ENCODE measurements around the gene FBXO33.
A peak's percentile ranks its signal among the peaks of the same experiment; 100 is the strongest.

FBXO33 gene, protein sequence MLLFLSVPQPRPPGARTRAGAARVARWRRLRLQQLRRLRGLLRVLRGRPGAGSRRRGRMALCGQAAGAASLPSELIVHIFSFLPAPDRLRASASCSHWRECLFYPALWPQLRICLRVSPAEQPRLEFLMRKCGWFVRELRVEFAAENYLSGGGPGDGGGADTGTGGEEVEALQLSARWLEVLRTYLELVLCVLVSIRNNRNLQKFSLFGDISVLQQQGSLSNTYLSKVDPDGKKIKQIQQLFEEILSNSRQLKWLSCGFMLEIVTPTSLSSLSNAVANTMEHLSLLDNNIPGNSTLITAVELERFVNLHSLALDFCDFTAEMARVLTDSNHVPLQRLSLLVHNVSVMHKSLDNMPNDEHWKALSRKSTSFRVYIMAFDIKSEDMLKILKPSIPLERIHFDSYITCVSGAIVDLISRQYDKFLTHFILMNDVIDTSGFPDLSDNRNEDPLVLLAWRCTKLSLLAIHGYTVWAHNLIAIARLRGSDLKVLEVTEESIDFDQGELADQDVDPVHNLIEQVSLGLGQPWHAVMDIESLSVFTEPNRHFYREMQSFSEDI

GRCh38 chr14:39432179-39432618 is at the start of gene FBXO33:
Gene FBXO33 (minus strand): TSS chr14:39432433. CDS start chr14:39432162, 271 bp downstream.
- DNase-seq, result peak; percentile 95

- DNase-seq, result no peak
These were observed 42.2 kb upstream of the FBXO33 start for GRCh38 chr14:39474416-39474911.

DNA sequence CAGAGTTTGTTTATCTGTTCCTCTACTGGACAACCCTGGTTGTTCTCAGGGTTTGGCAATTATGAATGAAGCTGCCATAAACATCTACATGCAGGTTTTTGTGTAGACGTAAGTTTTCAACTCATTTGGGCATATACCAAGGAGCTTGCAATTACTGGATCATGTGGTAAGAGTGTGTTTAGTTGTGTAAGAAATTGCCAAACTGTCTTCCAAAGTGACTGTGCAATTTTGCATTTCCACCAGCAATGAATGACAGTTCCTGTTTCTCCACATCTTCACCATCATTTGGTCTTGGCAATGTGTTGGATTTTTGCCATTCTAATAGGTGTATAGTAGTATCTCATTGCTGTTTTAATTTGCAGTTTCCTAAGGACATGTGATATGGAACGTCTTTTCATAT is 39.8 kb upstream of the FBXO33 start:
- no peak for DNase-seq

GRCh38 chr14:39469094-39469710 is 37.0 kb upstream of the FBXO33 start:
- no peak for DNase-seq

DNA sequence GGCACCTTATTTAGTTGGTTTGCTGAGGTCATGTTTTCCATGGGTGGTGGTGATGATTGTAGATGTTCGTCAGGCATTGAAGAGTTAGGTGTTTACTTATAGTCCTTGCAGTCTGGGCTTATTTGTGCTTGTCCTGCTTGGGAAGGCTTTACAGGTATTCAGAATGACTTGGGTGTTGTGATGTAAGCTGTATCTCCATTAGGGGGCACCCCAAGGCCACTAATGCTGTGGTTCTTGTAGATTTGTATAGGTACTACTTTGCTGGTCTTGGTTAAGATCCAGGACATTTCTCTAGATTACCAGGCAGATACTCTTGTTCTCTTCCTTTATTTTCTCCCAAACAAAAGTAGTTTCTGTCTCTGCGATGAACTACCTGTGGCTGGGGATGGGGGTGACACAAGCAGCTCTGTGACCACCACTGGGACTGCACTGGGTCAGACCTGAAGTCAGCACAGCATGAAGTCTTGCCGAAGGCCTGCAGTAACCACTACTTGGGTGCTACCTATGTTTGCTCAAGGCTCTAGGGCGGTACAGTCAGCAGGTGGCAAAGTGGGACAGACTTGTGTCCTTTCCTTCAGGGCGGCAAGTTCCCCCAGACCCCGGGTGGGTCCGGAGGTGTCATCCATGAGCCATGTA is 35.8 kb upstream of the FBXO33 start:
- peak; percentile 60 for DNase-seq

DNA sequence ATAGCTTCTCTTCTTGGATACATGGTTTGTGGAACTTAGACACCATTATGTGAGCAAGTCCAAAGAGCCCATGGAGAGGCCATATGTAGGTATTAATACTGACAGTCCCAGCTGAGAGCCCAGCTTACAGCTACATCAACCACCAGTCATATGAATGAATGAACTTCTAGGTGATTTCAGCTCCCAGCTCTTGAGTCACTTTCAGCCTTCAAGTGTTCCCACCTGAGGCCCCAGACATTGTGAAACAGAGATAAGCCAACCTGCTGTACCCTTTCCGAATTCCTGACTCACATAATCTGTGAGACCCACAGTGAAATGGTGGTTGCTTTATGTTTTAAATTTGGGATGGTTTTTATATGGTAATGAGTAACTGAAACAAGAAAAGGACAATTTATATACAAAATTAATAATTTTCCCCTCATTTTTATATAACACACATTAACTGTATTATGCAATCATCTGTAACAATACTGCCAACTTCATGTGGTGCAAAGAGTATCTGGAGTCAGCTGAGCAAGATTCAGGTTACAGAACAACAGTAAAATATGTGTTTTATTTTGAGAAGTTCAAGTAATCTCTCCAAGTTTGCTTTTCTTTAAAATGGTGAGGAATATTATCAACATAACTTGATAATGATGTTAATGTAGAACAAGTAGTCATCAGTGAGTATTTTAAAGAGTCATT is 27.7 kb upstream of the FBXO33 start:
- DNase-seq, result no peak

GRCh38 chr14:39456702-39457250 is 24.5 kb upstream of the FBXO33 start:
- no peak for DNase-seq

DNA sequence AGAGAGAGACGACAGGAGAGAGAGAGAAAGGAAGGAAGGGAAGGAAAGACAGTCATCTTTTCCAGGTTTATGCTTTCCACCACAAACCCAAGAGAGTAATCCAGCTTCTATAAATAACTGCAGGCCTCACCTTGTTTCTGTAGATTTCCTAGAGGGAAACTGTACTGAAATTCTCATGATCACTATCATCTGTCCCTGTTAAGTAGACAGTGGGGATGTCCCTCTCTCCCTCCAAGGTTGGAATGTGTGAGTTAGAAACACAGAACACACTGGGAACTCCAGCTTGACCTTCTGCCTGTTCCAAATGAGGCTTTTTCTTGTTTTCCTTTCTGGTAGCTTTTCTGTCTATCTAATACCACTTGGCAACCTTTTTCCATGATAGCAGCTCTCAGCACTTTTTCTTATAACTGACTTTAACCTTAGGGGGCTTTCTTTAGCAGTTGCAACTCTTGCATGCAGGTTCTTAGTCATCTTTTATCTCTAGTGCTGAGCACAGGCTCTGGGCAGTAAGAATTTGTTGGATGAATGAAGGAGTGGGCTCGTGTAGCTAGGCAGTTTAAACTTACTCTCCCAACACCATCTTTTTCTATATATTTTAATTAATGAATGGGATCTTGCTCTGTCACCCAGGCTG is 22.8 kb upstream of the FBXO33 start:
- DNase-seq, result no peak

- DNase-seq, result no peak
These were observed 20.4 kb upstream of the FBXO33 start for GRCh38 chr14:39452680-39453079.

- DNase-seq, result no peak
These were observed 19.6 kb upstream of the FBXO33 start for GRCh38 chr14:39451811-39452210.

DNA sequence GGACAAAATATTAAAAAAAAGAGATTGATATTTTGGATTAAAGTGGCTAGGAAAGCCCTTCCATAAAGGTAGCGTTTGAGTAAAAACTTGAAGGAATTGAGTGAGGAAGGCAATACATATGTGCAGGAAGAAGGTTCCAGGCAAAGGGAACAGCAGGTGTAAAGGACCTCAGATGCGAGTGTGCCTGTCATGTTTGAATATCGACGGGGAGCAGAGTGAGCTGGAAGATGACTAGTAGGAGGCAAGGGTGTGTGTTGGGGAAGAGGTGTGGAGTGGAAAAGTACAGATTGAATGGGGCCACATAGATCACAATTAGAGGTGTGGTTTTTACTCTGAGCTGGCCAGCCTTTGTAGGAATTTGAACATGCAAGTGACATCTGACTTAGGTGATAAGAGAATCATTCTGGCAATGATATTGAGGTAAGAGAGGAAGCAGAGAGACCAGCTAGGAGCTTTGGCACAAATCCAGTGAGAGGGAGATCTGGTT is 15.0 kb upstream of the FBXO33 start:
- no peak for DNase-seq

GRCh38 chr14:39446131-39446744 is 14.0 kb upstream of the FBXO33 start:
- DNase-seq, result no peak

DNA sequence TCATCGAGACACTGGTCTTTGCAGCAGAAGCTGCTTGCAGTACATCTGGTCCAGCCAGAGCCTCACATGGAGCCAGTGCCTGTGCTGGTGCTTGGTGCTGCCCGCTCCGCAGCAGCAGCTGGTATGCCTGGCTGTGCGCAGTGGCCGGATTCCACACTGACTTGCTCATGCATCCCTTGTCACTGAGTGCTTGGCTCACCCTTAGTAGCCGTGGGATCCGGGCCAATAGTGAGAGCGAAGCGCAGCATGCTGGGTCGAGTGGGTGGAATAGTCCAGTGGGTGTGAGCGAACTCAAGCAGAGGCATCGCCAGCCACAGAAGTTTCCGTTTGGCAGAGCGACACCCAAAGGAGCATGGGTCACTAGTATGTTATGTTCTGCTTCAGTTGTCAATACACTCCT is 10.1 kb upstream of the FBXO33 start:
- no peak for DNase-seq

- DNase-seq, result no peak
These were observed 9.6 kb upstream of the FBXO33 start for GRCh38 chr14:39441805-39442204.

- no peak for DNase-seq
These were observed 8.7 kb upstream of the FBXO33 start for GRCh38 chr14:39440975-39441374.

GRCh38 chr14:39435241-39435640 is 3.0 kb upstream of the FBXO33 start:
- DNase-seq, result no peak

DNA sequence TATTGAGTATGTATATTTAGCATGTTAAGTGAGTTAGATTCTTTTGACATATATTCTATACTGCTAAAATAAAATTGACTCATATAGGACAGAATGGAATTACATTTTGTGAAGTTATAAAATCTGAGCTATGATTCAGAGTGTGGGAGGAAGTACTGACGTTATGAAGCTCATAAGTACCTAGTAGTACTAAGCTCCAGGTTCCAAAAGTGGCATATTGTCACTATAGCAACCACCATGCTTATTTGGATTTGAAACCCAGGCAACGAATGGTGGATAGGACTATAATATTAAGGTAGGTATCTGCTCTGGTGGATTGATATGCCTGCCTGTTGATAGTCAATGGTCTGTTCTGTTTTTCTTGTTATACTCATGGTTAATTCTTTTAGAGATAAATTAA is 2.2 kb upstream of the FBXO33 start:
- peak; percentile 50 for DNase-seq

- no peak for DNase-seq
These were observed 1.2 kb upstream of the FBXO33 start for GRCh38 chr14:39433452-39433813.

GRCh38 chr14:39432619-39433451 is 602 bp upstream of the FBXO33 start:
- peak; percentile 96 for DNase-seq

- peak; percentile 66 for DNase-seq
These were observed 636 bp downstream of the FBXO33 start for GRCh38 chr14:39431416-39432178.

Data from DMS53 (cell line).